Esophagus squamous epithelium (tissue), 5 donors: ENCODE results near the gene RFTN1. TPM values are rescaled to one million over a fixed set of nuclear protein-coding genes. Genes with fewer than 3 reads are reported as not detected.
A peak's percentile ranks its signal among the peaks of the same experiment; 100 is the strongest.

Experiments used
- DNase-seq: peaks from one replicate; lab custom pipeline; 2025; lab: John Stamatoyannopoulos, UW
- H3K27ac ChIP-seq, 4 donors: fragments of 200-600 bp; sonication (generic); one replicate each; pipeline ENCODE4 v1.5.1; 2016 to 2019; ENCODE audit warnings: mild to moderate bottlenecking in 1 of 4
- H3K27me3 ChIP-seq, 4 donors: fragments of 200-600 bp; sonication (generic); 1 replicate in 3 of 4; 2 replicates in 1 of 4; pipeline versions ENCODE4 v1.5.1 to v1.6.0; 2017 to 2021; ENCODE audit warnings: antibody characterized with exemption in 1 of 4
- H3K36me3 ChIP-seq, 3 donors: fragments of 200-600 bp; sonication (generic); one replicate each; pipeline ENCODE4 v1.5.1; 2016 to 2019
- H3K4me1 ChIP-seq, 3 donors: fragments of 200-600 bp; sonication (generic); one replicate each; pipeline ENCODE4 v1.5.1; 2017 to 2019
- H3K4me3 ChIP-seq, 4 donors: fragments of 200-600 bp; sonication (generic); 1 replicate in 3 of 4; 2 replicates in 1 of 4; pipeline ENCODE4 v1.5.1; 2016 to 2019; ENCODE audit warnings: mild to moderate bottlenecking in 2 of 4, moderate library complexity in 1 of 4
- H3K9me3 ChIP-seq, 3 donors: fragments of 200-600 bp; sonication (generic); one replicate each; pipeline ENCODE4 v1.5.1; 2016 to 2019
- CTCF ChIP-seq, 6 experiments: fragments of 450-650 bp in 4 of 6; fragments of 200-600 bp in 2 of 6; sonication (generic) in 2 of 6; IDR thresholded peaks; one replicate each; pipeline ENCODE4 v1.5.1; 2016 to 2019; ENCODE audit warnings: antibody characterized with exemption in 6 of 6, mild to moderate bottlenecking in 4 of 6, moderate library complexity in 4 of 6
- POLR2A ChIP-seq, 4 donors: fragments of 450-650 bp; IDR thresholded peaks; one replicate each; pipeline ENCODE4 v1.6.1; 2017; ENCODE audit warnings: antibody characterized with exemption in 4 of 4, mild to moderate bottlenecking in 4 of 4, moderate library complexity in 3 of 4
- WGBS, 2 donors: methylation state at CpG; one replicate each; pipeline ENCODE4 v1.1.5; 2018; 5-methylcytosine and 5-hydroxymethylcytosine counted together
- intact Hi-C: fragments of 100-400 bp; cut with DNase I; formaldehyde crosslinking; loops from one replicate; pipeline ENCODE4 v1.15.0; 2022
- total RNA-seq, 4 donors: library from RNA; depleted of rRNA; stranded (reverse); fragments of >200 nt; gene quantifications; one replicate each; pipeline ENCODE4 v1.1.0, GENCODE V29; 2016
- donor health status: DM: yes; HTN: yes; CAD: no.

The RFTN1 gene
- total RNA-seq, 4 donors from 2014 or later: 5.0 to 22.7 (median 12.4) TPM

- peaks cover 0 to 3% (median 0%) of the 10 kb centered on the region in 3 donors for H3K36me3 ChIP-seq
- H3K27ac ChIP-seq: peak overlapping the region in 3 of 4 donors; percentile 0 to 59 (median 48)
- TF ChIP-seq POLR2A (IDR thresholded peaks at IDR 0.05) (no peak), CTCF (IDR thresholded peaks at IDR 0.05) (no peak)
- peaks cover 0 to 47% (median 18%) of the 10 kb centered on the region in 3 donors for H3K4me1 ChIP-seq
- intact Hi-C loops: no loop called here
- no peak for DNase-seq
- H3K4me3 ChIP-seq: no peak overlapping the region
- H3K9me3 ChIP-seq: no peaks in the 10 kb centered on the region
- 39 to 76% methylated on average over 6 of the region's 6 CpGs for WGBS, 2 donors
- no peaks in the 10 kb centered on the region for H3K27me3 ChIP-seq
Measured at GRCh38 chr3:16484216-16484615, 29.3 kb downstream of the RFTN1 start.

GRCh38 chr3:16482770-16483531 is 30.5 kb downstream of the RFTN1 start:
- Histone ChIP-seq H3K9me3 (no peaks in the 10 kb centered on the region), H3K27ac (peak overlapping the region in 2 of 4 donors; percentile 11 to 42), H3K4me3 (no peak overlapping the region), H3K27me3 (no peaks in the 10 kb centered on the region), H3K36me3 (no peaks in the 10 kb centered on the region), H3K4me1 (peaks cover 0 to 47% (median 18%) of the 10 kb centered on the region in 3 donors)
- TF ChIP-seq CTCF (IDR thresholded peaks at IDR 0.05) (no peak), POLR2A (IDR thresholded peaks at IDR 0.05) (no peak)
- 39 to 65% methylated on average over 3 of the region's 7 CpGs for WGBS, 2 donors
- no peak for DNase-seq
- intact Hi-C loops: no loop called here

GRCh38 chr3:16482194-16482769 is 31.2 kb downstream of the RFTN1 start:
- Histone ChIP-seq H3K9me3 (no peaks in the 10 kb centered on the region), H3K27ac (peak overlapping the region in 2 of 4 donors; percentile 37 to 59)

GRCh38 chr3:16481546-16481897 is 32.0 kb downstream of the RFTN1 start:
- Histone ChIP-seq H3K9me3 (no peaks in the 10 kb centered on the region), H3K27me3 (no peaks in the 10 kb centered on the region), H3K4me3 (no peak overlapping the region), H3K36me3 (no peaks in the 10 kb centered on the region), H3K27ac (peak overlapping the region in 3 of 4 donors; percentile 27 to 59 (median 37)), H3K4me1 (peaks cover 0 to 52% (median 18%) of the 10 kb centered on the region in 3 donors)
- intact Hi-C loops: no loop called here
- DNase-seq: no peak
- TF ChIP-seq POLR2A (IDR thresholded peaks at IDR 0.05): no peak
- TF ChIP-seq CTCF (IDR thresholded peaks at IDR 0.05): no peak
- WGBS, 2 donors: 37 to 64% methylated on average over 3 of the region's 3 CpGs

More at GRCh38 chr3:16482194-16482769, 31.2 kb downstream of the RFTN1 start:
- no peaks in the 10 kb centered on the region for H3K36me3 ChIP-seq
- intact Hi-C loops: no loop called here
- peaks cover 0 to 47% (median 18%) of the 10 kb centered on the region in 3 donors for H3K4me1 ChIP-seq
- no peak for TF ChIP-seq POLR2A (IDR thresholded peaks at IDR 0.05)
- no peak for TF ChIP-seq CTCF (IDR thresholded peaks at IDR 0.05)
- WGBS, 2 donors: 76 to 81% methylated on average over 4 to 5 of the region's 5 CpGs
- H3K27me3 ChIP-seq: no peaks in the 10 kb centered on the region
- no peak overlapping the region for H3K4me3 ChIP-seq
- DNase-seq: no peak
